ENCODE results near the gene CDCA8.
"Not testable (repeated sequence)": the region's sequence is repeated elsewhere in the genome, so short reads cannot be mapped to it uniquely, and the experiment has no call there.

Gene CDCA8

DNA sequence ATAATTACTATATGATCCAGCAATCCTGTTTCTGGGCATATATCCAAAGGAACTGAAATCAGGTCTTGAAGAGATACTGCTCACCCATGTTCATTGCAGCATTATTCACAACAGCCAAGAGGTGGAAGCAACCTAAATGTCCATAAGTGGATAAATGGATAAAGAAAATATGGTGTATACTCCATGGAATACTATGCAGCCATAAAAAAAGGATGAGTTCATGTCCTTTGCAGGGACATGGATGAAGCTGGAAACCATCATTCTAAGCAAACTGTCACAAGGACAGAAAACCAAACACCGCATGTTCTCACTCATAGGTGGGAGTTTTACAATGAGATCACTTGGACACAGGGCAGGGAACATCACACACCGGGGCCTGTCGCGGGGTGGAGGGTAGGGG, 46.3 kb downstream of the CDCA8 start:
- DNase-seq = not testable (repeated sequence)

DNA sequence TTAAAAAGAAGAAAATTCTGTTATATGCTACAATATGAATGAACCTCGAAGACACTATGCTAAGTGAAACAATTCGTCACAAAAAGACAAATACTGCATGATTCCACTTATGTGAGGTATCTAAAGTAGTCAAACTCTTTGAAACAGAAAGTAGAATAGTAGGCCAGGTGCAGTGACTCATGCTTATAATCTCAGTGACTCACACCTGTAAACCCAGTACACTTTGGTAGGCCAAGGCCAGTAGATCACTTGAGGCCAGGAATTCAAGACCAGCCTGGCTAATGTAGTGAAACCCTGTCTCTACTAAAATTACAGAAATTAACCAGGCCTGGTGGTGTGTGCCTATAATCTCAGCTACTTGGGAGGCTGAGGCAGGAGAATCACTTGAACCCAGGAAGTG, 46.9 kb downstream of the CDCA8 start:
- DNase-seq = no peak

DNA sequence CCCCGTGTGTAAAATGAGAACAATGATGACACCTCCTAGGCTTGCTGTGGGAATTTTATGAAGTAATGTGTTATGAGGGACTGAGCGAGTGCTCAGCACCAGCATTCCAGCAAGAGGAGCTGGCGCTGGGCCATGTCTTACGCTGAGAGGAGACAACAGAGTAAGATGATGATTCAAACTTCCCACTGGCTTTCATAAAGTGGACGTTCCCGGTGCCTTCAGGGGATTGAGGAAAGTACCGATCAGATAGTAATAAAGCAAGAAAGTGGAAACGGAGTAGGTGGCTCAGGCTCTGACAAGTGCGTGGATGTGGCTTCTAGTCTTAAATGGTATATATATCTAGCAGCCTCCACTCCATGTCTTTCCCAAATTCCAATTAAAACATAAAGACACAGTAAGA, 48.8 kb downstream of the CDCA8 start:
- DNase-seq = no peak

DNA sequence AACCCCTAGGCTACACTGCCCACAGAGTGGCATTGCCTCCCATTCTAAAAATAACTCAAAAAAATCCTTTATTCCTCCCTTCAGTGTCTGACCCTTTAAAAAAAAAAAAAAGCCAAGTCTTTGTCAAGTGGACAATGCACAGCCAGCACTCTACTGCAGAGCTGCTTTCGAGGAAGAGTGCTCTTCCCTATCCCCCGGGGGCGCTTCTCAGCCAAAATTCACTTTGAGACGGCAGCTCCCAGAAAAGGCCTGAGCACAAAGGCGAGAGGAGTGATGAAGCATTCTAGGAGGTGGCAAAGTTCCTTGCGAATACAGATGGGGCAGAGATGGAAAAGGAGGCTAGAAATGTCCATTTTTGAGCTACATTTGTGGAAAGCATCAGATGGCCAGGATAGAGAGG, 49.3 kb downstream of the CDCA8 start:
- no peak for DNase-seq

DNA sequence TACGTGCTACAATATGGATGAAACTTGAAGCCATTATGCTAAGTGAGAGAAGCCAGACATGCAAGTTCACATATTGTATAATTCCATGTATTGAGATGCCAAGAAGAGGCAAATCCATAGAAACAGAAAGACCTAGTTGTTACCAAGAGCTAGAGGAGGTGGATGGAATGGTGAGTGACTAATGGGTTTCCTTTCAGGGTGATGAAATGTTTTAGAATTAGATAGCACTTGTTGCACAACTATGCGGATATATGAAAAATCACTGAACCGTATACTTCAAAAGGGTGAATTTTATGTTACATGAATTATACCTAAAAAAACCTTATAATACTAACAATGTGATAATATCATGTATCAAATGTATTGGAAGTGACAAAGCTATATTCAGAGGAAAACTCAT, 54.5 kb downstream of the CDCA8 start:
- no peak for DNase-seq

DNA sequence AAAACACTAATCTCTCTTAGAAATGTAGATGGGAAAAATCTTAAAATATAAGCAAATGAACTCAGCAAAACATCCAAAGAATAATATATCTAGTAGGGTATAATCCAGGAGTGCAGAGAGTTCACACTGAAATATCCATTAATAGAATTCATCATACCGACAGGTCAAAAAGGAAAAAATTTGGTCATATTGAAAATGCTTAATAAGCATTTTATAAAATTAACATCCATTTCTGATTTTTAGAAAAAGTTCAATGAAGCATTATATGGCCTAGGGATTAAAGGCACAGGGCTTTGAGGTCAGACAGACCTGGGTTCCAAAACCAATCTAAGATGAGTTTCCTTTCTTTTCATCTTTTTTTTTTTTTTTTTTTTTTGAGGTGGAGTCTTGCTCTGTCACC, 56.2 kb downstream of the CDCA8 start:
- DNase-seq = no peak

DNA sequence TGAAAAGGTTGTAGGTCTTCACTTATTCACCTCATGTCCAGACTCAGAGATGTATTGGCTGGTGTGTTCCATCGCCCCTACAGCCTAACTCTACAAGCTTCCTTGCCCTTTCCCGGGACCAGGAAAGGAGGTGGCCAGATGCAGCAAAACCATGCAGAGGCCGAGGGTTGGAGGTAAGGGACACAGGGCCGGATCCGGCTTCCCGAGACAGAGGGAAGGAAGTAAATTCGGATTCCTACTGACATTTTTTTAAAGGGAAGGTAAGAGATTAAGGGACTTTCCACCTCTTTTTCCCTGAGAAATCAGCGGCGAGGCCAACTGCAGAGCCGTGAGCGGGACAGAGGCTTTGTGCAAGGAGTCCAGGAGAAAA, 59.9 kb downstream of the CDCA8 start:
- no peak for DNase-seq

DNA sequence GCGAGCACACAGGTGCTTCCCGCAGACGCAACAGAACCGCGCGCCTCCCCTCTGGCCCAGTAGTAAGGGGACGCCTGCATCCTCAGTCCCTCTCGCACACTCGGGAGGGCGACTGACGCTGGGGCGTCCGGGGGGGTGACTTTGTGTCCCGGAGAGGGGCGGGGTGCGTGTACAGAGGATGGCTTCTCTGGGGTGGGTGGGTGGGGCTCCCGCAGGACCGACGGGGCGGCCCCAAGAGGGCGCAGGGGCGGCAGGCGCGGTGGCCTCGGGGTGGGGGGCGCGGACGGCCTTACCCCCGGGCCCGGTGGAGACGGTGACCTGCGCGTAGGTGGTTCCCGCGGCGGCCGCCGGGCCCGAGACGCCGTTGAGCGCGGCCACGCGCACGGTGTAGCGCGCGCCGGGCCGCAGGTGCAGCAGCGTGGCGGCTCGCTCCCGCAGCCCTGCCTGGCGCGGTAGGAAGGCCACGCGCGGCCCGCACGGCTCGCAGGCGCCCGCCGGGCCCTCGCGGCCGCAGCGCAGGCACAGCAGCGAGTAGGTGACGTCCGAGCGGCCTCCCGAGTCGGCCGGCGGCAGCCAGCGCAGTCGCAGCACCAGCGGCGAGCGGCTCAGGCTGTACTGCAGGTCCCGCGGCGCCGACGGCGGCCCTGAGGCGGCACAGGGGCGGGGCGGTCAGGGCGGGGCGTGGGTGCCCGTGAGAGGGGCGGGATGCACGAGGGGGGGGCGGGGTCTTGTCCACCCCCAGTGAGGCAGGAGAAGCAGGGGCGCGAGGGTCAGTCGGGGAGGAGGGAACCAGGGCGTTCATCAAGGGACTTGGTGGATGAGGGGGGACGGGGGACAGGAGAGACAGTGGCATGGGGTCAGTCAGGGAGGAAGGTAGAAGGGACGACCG, 60.5 kb downstream of the CDCA8 start:
- DNase-seq = peak; percentile 31

DNA sequence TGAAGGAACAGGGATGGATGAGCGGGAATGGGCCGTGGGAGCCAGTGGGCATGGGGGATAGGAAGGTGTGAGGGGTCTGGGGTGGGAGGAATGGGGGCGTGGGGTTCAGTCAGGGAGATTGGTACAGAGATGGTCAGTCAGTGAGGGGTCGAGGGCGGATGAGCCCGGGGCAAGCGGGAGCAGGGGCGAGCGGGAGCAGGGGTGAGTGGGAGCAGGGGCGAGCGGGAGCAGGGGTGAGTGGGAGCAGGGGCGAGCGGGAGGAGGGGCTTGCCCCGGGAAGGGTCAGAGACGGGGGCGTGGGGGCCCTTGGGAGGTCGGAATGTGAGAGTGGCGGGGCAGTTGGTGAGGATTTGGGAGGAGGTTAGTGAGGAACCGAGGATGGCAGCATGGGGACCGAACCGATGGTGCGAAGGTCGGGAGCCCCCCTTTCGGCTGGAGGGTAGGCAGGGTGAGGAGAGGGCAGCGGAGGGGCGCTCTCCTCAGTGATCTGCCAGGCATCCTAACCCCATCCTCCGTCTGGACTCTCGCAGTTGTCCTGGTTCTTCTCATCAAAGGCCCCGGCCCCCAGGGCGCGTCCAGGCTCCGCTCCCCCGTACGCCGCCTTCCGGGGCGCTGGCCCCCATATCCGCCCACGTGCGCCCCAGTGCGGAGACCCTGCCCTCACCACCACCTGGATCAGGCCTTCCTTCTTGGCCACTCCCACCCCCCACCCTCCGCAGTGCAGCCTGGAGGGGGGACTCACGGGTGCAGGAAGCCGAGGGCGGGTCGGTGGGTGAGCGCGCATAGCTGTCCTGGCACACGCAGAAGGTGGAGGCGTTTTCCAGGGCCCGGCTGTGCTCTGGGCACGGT, 61.4 kb downstream of the CDCA8 start:
- DNase-seq = no peak

DNA sequence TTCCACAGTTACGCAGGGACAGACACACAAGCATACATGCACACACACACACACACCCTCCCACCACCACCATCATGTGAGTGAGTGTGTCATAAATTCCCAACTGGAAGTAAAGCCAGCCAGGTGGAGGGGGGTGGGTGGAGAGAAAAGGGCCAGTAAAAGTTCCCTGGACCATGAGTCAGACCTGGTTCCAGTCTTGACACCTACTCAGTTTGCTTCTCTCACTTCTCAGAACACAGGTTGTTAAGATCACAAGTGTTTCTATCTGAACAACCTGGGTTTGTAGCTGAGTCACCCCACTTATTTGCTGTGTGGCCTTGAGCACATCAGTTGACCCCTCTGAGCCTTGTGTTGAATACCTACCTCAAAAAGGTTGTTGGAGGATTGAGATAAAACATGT, 63.0 kb downstream of the CDCA8 start:
- DNase-seq = no peak

DNA sequence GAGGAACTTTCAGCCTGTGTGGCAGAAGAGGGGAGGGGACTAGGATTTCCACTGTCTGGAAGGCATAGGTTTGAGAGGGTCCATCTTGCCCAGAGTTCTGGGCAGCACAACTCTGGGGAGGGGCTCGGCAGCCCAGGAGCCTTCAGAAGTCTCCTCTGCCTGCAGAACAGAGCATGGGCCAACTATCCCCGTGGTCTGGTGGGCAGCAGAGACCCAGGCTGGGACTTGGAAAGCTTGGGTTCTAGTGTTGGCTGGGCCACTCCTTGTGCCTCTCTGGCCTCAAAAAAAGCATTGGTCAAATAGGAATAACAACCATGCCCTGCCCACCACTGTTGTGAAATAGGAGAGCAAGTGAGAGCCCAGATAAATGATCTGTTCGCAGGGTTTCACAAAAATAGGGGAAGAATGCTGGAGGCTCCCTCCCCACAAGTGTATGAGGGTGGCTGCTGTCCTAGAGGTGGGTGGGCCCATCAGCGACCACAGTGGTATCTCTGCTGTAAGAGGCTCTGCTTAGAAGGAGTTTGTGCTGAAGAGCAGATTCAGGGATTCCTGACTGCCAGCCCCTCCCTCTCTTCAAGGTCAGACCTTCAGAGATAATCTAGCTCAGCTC, 63.7 kb downstream of the CDCA8 start:
- DNase-seq = no peak
